Endodermal cell (in vitro differentiated cells): ENCODE results near the gene DNM3. TPM values are rescaled to one million over a fixed set of nuclear protein-coding genes. Genes with fewer than 3 reads are reported as not detected.

Source experiments
- DNase-seq: peaks from one replicate; pipeline ENCODE4 v3.0.0-alpha.2; 2017
- H3K27ac ChIP-seq: 2 replicates; pipeline ENCODE4 v1.5.1; 2013; ENCODE audit warnings: mild to moderate bottlenecking, low read depth, low read length, moderate library complexity
- H3K27me3 ChIP-seq: 2 replicates; pipeline ENCODE4 v1.6.1; 2013; ENCODE audit warnings: mild to moderate bottlenecking, low read length, moderate library complexity; ENCODE audit not compliant: insufficient read depth, control insufficient read depth, poor library complexity, severe bottlenecking
- H3K36me3 ChIP-seq: 2 replicates; pipeline ENCODE4 v1.7.0; 2013; ENCODE audit warnings: mild to moderate bottlenecking, low read length, moderate library complexity; ENCODE audit not compliant: control insufficient read depth, insufficient read depth
- H3K4me1 ChIP-seq: one replicate; pipeline ENCODE4 v1.7.0; 2013; ENCODE audit warnings: low read length; ENCODE audit not compliant: control insufficient read depth, insufficient read depth
- H3K4me3 ChIP-seq: 2 replicates; pipeline ENCODE4 v1.5.1; 2013; ENCODE audit warnings: mild to moderate bottlenecking, low read length, moderate library complexity
- H3K9ac ChIP-seq: 2 replicates; pipeline ENCODE4 v1.6.1; 2013; ENCODE audit warnings: mild to moderate bottlenecking, low read length, moderate library complexity; ENCODE audit not compliant: poor library complexity, severe bottlenecking; ENCODE audit errors: extremely low read depth
- H3K9me3 ChIP-seq: 2 replicates; pipeline ENCODE4 v1.6.1; 2013; ENCODE audit warnings: mild to moderate bottlenecking, low read length, moderate library complexity; ENCODE audit not compliant: control insufficient read depth
- H3K27ac Mint-ChIP-seq: 2 replicates; pipeline ENCODE4 v1.8.0; 2020; ENCODE audit warnings: mixed read lengths
- H3K27me3 Mint-ChIP-seq: 2 replicates; pipeline ENCODE4 v1.8.0; 2021; ENCODE audit warnings: mild to moderate bottlenecking, mixed read lengths; ENCODE audit not compliant: insufficient read depth
- H3K36me3 Mint-ChIP-seq: 2 replicates; pipeline ENCODE4 v1.8.0; 2020; ENCODE audit warnings: low read depth, mixed read lengths
- H3K4me1 Mint-ChIP-seq: 2 replicates; pipeline ENCODE4 v1.8.0; 2020; ENCODE audit warnings: mixed read lengths
- H3K4me3 Mint-ChIP-seq: 2 replicates; pipeline ENCODE4 v1.8.0; 2020; ENCODE audit warnings: mild to moderate bottlenecking, moderate library complexity, mixed read lengths
- H3K9me3 Mint-ChIP-seq: 2 replicates; pipeline ENCODE4 v1.8.0; 2020; ENCODE audit warnings: mild to moderate bottlenecking, mixed read lengths
- WGBS, 2 experiments: methylation state at CpG; one replicate each; pipeline versions ENCODE4 v1.1.5 to v1.1.7; 2013; ENCODE audit warnings: missing lambda C conversion rate in 2 of 2, mixed read lengths in 1 of 2; ENCODE audit not compliant: insufficient coverage in 1 of 2, insufficient read length in 1 of 2; 5-methylcytosine and 5-hydroxymethylcytosine counted together
- total RNA-seq, 2 donors: library from RNA; stranded (reverse); fragmentation: NEBNext Ultra II Directional in 1 of 2; extraction: Animal tissue kit (Norgen Biotek cat#: 25700) in 1 of 2; gene quantifications; 2 replicates in 1 of 2; 3 replicates in 1 of 2; pipeline ENCODE4 v1.2.1, GENCODE V29; 2021
- TF ChIP-seq, protein P1 (sequence below): fragments of 200-600 bp; sonication (generic); conservative IDR thresholded peaks from 2 replicates; pipeline ENCODE4 v1.5.0; 2021; ENCODE audit warnings: antibody characterized with exemption, mild to moderate bottlenecking

Gene DNM3
- total RNA-seq, 2 donors from 2014 or later: 0.53 to 1.8 TPM

DNA sequence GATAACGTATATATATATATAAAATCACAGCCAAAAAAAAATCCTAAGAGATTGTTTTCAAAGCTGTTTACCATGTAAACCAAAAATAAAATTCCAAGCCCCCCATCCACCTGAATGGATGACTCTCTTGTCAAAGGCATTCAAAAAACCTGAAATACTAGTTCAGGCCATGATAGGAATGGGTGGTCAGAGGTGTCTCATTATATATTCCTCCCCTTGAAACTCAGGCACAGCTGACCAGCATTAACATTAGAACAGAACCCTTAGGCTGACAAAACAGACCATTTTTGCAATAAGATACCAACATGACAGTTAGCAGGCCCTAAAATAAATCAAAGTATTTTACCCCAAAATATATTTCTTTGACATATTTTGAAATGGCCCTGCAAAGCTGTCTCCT, 122.5 kb downstream of the DNM3 start:
- Mint-ChIP-seq H3K4me1 (peaks cover 14% of the 10 kb centered on the region), H3K36me3 (no peaks in the 10 kb centered on the region)
- H3K27ac ChIP-seq: no peak overlapping the region

DNA sequence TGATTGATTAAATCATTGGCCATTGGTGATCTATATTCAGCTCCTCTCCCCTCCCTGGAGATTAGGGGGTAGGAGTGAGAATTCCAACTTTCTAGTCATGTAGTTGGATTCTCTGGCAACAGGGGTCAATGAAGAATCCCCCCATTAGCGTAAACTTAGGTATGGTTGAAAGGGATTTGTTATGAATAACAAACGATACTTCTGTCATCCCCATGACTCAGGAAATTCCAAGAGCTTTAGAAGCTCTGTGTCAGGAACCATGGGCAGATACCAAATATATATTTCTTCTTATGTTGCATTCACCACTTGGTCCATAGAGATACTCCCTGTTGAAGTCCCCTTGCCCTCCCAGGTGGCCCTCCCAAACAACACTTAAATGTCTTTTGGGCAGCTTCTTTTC, 124.5 kb downstream of the DNM3 start:
- Mint-ChIP-seq H3K4me1 (peaks cover 14% of the 10 kb centered on the region), H3K27ac (no peak overlapping the region), H3K36me3 (no peaks in the 10 kb centered on the region), H3K27me3 (no peaks in the 10 kb centered on the region), H3K4me3 (no peak overlapping the region), H3K9me3 (peaks cover 16% of the 10 kb centered on the region)
- 97% methylated on average over 2 of the region's 2 CpGs; no CpG with 5 or more reads in 1 of the 2 experiments for WGBS, 2 experiments
- TF ChIP-seq, protein P1, sequence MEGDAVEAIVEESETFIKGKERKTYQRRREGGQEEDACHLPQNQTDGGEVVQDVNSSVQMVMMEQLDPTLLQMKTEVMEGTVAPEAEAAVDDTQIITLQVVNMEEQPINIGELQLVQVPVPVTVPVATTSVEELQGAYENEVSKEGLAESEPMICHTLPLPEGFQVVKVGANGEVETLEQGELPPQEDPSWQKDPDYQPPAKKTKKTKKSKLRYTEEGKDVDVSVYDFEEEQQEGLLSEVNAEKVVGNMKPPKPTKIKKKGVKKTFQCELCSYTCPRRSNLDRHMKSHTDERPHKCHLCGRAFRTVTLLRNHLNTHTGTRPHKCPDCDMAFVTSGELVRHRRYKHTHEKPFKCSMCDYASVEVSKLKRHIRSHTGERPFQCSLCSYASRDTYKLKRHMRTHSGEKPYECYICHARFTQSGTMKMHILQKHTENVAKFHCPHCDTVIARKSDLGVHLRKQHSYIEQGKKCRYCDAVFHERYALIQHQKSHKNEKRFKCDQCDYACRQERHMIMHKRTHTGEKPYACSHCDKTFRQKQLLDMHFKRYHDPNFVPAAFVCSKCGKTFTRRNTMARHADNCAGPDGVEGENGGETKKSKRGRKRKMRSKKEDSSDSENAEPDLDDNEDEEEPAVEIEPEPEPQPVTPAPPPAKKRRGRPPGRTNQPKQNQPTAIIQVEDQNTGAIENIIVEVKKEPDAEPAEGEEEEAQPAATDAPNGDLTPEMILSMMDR: no peak
- no peaks in the 10 kb centered on the region for H3K27me3 ChIP-seq
- H3K4me3 ChIP-seq: peak overlapping the region; percentile 31
- H3K9ac ChIP-seq: no peak overlapping the region
- DNase-seq: no peak
- H3K9me3 ChIP-seq: peaks cover 46% of the 10 kb centered on the region
- H3K4me1 ChIP-seq: no peaks in the 10 kb centered on the region
- H3K27ac ChIP-seq: no peak overlapping the region
- no peaks in the 10 kb centered on the region for H3K36me3 ChIP-seq

More for the DNA sequence above, 122.5 kb downstream of the DNM3 start:
- Histone ChIP-seq H3K4me3 (no peak overlapping the region), H3K36me3 (no peaks in the 10 kb centered on the region), H3K9me3 (peaks cover 46% of the 10 kb centered on the region), H3K4me1 (no peaks in the 10 kb centered on the region), H3K27me3 (no peaks in the 10 kb centered on the region), H3K9ac (no peak overlapping the region)
- peaks cover 16% of the 10 kb centered on the region for H3K9me3 Mint-ChIP-seq
- no peaks in the 10 kb centered on the region for H3K27me3 Mint-ChIP-seq
- no peak for DNase-seq
- no peak overlapping the region for H3K4me3 Mint-ChIP-seq
- no peak overlapping the region for H3K27ac Mint-ChIP-seq
- TF ChIP-seq, protein P1: no peak
- no CpG with 5 or more reads among the region's 1 CpG for WGBS, 2 experiments

DNA sequence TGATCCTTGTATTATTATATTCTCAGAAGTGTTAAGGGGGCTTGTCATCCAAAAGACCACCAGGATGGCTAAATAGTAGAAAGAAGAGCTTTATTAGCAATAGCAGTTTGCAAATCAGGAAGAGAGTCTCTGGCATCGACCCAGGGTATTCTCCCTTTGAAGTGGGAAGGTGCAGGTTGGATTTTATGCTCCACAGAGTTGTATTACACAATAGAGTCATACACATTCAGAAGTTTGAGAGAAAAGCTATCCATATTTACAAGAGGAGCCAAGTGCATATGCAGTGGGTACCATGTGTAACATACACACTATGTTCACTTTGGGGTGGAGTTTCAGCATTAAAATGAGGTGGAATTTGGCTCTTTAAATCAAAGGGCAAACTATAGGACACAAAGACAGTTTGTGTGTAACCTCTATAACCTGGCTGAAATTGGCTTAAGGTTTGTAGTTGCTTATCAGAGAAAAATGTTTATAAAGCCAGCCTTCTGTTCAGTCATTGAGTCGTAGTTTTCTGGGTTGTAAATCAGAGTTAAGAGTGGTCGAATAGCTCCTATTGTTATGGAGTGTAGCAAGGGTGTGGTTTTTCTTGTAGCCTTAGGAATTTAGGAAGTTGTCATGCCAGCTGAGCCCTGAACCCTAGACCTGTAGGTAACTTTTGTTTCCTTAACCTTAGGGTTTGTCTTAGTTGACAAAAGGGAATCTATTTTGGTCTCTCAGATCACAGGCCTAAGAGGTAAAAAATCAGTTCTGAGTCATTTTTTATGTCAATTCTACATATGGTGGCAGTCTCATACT, 125.3 kb downstream of the DNM3 start:
- 54 to 71% methylated on average over 2 to 3 of the region's 3 CpGs for WGBS, 2 experiments
- H3K36me3 Mint-ChIP-seq: no peaks in the 10 kb centered on the region
- Histone ChIP-seq H3K27me3 (no peaks in the 10 kb centered on the region), H3K27ac (no peak overlapping the region), H3K9ac (no peak overlapping the region), H3K4me1 (no peaks in the 10 kb centered on the region), H3K9me3 (peaks cover 40% of the 10 kb centered on the region), H3K36me3 (no peaks in the 10 kb centered on the region), H3K4me3 (peak overlapping the region; percentile 31)
- no peak overlapping the region for H3K27ac Mint-ChIP-seq
- no peak overlapping the region for H3K4me3 Mint-ChIP-seq
- peaks cover 16% of the 10 kb centered on the region for H3K9me3 Mint-ChIP-seq
- H3K4me1 Mint-ChIP-seq: peaks cover 14% of the 10 kb centered on the region
- no peaks in the 10 kb centered on the region for H3K27me3 Mint-ChIP-seq
- TF ChIP-seq, protein P1: no peak
- DNase-seq: no peak
